Measurements from ENCODE around the gene GPR152. TPM values are rescaled to one million over a fixed set of nuclear protein-coding genes. Genes with fewer than 3 reads are reported as not detected.

GPR152 gene
- total RNA-seq, 1 experiment from 2014 or later: not detected

GRCh38 chr11:67423891-67424613 is 28.5 kb downstream of the GPR152 start:
- Histone ChIP-seq H3K36me3 (no peaks in the 10 kb centered on the region), H3K27me3 (no peaks in the 10 kb centered on the region), H3K4me3 (no peak overlapping the region), H3K9me3 (no peaks in the 10 kb centered on the region)
- DNase-seq: no peak

GRCh38 chr11:67423466-67423865 is 29.1 kb downstream of the GPR152 start:
- no peaks in the 10 kb centered on the region for H3K36me3 ChIP-seq
- no peaks in the 10 kb centered on the region for H3K9me3 ChIP-seq
- no peak for DNase-seq
- no peak overlapping the region for H3K4me3 ChIP-seq
- no peaks in the 10 kb centered on the region for H3K27me3 ChIP-seq

- Histone ChIP-seq H3K27me3 (no peaks in the 10 kb centered on the region), H3K9me3 (no peaks in the 10 kb centered on the region), H3K4me3 (no peak overlapping the region), H3K36me3 (no peaks in the 10 kb centered on the region)
- no peak for DNase-seq
These were observed 29.6 kb downstream of the GPR152 start for GRCh38 chr11:67422891-67423290.

- no peak for DNase-seq
- Histone ChIP-seq H3K4me3 (peak overlapping the region; percentile 35), H3K27me3 (no peaks in the 10 kb centered on the region), H3K9me3 (no peaks in the 10 kb centered on the region), H3K36me3 (no peaks in the 10 kb centered on the region)
These were observed 31.0 kb downstream of the GPR152 start for GRCh38 chr11:67421430-67422031.

GRCh38 chr11:67420646-67421429 is 31.7 kb downstream of the GPR152 start:
- Histone ChIP-seq H3K4me3 (peak overlapping the region; percentile 35), H3K36me3 (no peaks in the 10 kb centered on the region), H3K27me3 (no peaks in the 10 kb centered on the region), H3K9me3 (no peaks in the 10 kb centered on the region)
- peak; percentile 89 for DNase-seq

- peak overlapping the region; percentile 35 for H3K4me3 ChIP-seq
- no peaks in the 10 kb centered on the region for H3K36me3 ChIP-seq
- no peaks in the 10 kb centered on the region for H3K27me3 ChIP-seq
- no peak for DNase-seq
- no peaks in the 10 kb centered on the region for H3K9me3 ChIP-seq
These were observed 32.3 kb downstream of the GPR152 start for GRCh38 chr11:67420147-67420645.

- H3K9me3 ChIP-seq: no peaks in the 10 kb centered on the region
- no peak for DNase-seq
- no peak overlapping the region for H3K4me3 ChIP-seq
- H3K36me3 ChIP-seq: no peaks in the 10 kb centered on the region
- no peaks in the 10 kb centered on the region for H3K27me3 ChIP-seq
These were observed 33.0 kb downstream of the GPR152 start for GRCh38 chr11:67419325-67420049.

GRCh38 chr11:67418476-67419281 is 33.9 kb downstream of the GPR152 start:
- Histone ChIP-seq H3K4me3 (no peak overlapping the region), H3K27me3 (no peaks in the 10 kb centered on the region), H3K9me3 (no peaks in the 10 kb centered on the region), H3K36me3 (no peaks in the 10 kb centered on the region)
- DNase-seq: peak; percentile 85

GRCh38 chr11:67417425-67417824 is 35.1 kb downstream of the GPR152 start:
- no peak overlapping the region for H3K4me3 ChIP-seq
- no peaks in the 10 kb centered on the region for H3K36me3 ChIP-seq
- no peaks in the 10 kb centered on the region for H3K9me3 ChIP-seq
- no peak for DNase-seq
- H3K27me3 ChIP-seq: no peaks in the 10 kb centered on the region

GRCh38 chr11:67416416-67417335 is 35.9 kb downstream of the GPR152 start:
- Histone ChIP-seq H3K9me3 (no peaks in the 10 kb centered on the region), H3K4me3 (no peak overlapping the region), H3K27me3 (no peaks in the 10 kb centered on the region), H3K36me3 (no peaks in the 10 kb centered on the region)
- DNase-seq: peak; percentile 61

- Histone ChIP-seq H3K36me3 (no peaks in the 10 kb centered on the region), H3K4me3 (no peak within 1 kb of the TSS), H3K9me3 (no peaks in the 10 kb centered on the region), H3K27me3 (no peaks in the 10 kb centered on the region)
- no peak for DNase-seq
These were observed 36.8 kb downstream of the GPR152 start, which contains the start of gene CARNS1 for GRCh38 chr11:67415501-67416304. TSS of gene CARNS1 (plus strand) at chr11:67415678. CDS start at chr11:67416200, 522 bp downstream.

- no peak for DNase-seq
- H3K27me3 ChIP-seq: no peaks in the 10 kb centered on the region
- H3K4me3 ChIP-seq: no peak overlapping the region
- no peaks in the 10 kb centered on the region for H3K9me3 ChIP-seq
- H3K36me3 ChIP-seq: no peaks in the 10 kb centered on the region
These were observed 39.2 kb downstream of the GPR152 start for GRCh38 chr11:67413266-67413849.

GRCh38 chr11:67412495-67413179 is 39.9 kb downstream of the GPR152 start:
- Histone ChIP-seq H3K36me3 (no peaks in the 10 kb centered on the region), H3K9me3 (no peaks in the 10 kb centered on the region), H3K27me3 (no peaks in the 10 kb centered on the region), H3K4me3 (no peak overlapping the region)
- DNase-seq: no peak

GRCh38 chr11:67411785-67412152 is 40.8 kb downstream of the GPR152 start:
- Histone ChIP-seq H3K36me3 (no peaks in the 10 kb centered on the region), H3K4me3 (no peak overlapping the region), H3K9me3 (no peaks in the 10 kb centered on the region), H3K27me3 (no peaks in the 10 kb centered on the region)
- no peak for DNase-seq

All from MG63 (cell line).